ENCODE data around the gene GOLPH3L. TPM values are rescaled to one million over a fixed set of nuclear protein-coding genes. Genes with fewer than 3 reads are reported as not detected.
"Not testable (repeated sequence)": the region's sequence is repeated elsewhere in the genome, so short reads cannot be mapped to it uniquely, and the experiment has no call there.

GOLPH3L gene
- total and polyA plus RNA-seq, 4 donors, result 6.0 to 11.3 (median 7.5) TPM

GRCh38 chr1:150657064-150657463 lies 39.9 kb downstream of the GOLPH3L start:
- TF ChIP-seq HNF4A (conservative IDR thresholded peaks at IDR 0.05), result peak in 1 of 2 donors; percentile 28
- peak in 1 of 2 donors; percentile 41 for TF ChIP-seq RXRA (IDR thresholded peaks at IDR 0.05)
- TF ChIP-seq YY1 (IDR thresholded peaks at IDR 0.05), result peak; percentile 81
- WGBS, result 62% methylated on average over 4 of the region's 4 CpGs
- not testable (repeated sequence) for H3K9me3 ChIP-seq (ENCODE audit: control insufficient read depth in 4 of 4, low read length in 3 of 4); H3K4me1 ChIP-seq (ENCODE audit: control insufficient read depth in 4 of 4, insufficient read depth in 4 of 4, low read length in 3 of 4); H3K27ac ChIP-seq (ENCODE audit: low read depth in 1 of 2, low read length in 2 of 2); H3K27me3 ChIP-seq (ENCODE audit: control insufficient read depth in 4 of 4, insufficient read depth in 4 of 4, low read length in 3 of 4); H3K9ac ChIP-seq (ENCODE audit: low read depth in 1 of 2, low read length in 2 of 2); DNase-seq (ENCODE audit: low spot score); H3K4me3 ChIP-seq (ENCODE audit: low read depth in 1 of 3, low read length in 3 of 3)
- H3K36me3 ChIP-seq (ENCODE audit: control insufficient read depth in 4 of 4, insufficient read depth in 3 of 4, low read depth in 1 of 4, low read length in 3 of 4), result peaks cover 0 to 14% (median 7%) of the 10 kb centered on the region in 4 donors

- not testable (repeated sequence) for H3K9me3 ChIP-seq (ENCODE audit: control insufficient read depth in 4 of 4, low read length in 3 of 4); H3K9ac ChIP-seq (ENCODE audit: low read depth in 1 of 2, low read length in 2 of 2); H3K27me3 ChIP-seq (ENCODE audit: control insufficient read depth in 4 of 4, insufficient read depth in 4 of 4, low read length in 3 of 4); H3K4me3 ChIP-seq (ENCODE audit: low read depth in 1 of 3, low read length in 3 of 3); H3K27ac ChIP-seq (ENCODE audit: low read depth in 1 of 2, low read length in 2 of 2); H3K4me1 ChIP-seq (ENCODE audit: control insufficient read depth in 4 of 4, insufficient read depth in 4 of 4, low read length in 3 of 4); H3K36me3 ChIP-seq (ENCODE audit: control insufficient read depth in 4 of 4, insufficient read depth in 3 of 4, low read depth in 1 of 4, low read length in 3 of 4); DNase-seq (ENCODE audit: low spot score)
- 97% methylated on average over 10 of the region's 10 CpGs for WGBS
These were observed 42.3 kb downstream of the GOLPH3L start for GRCh38 chr1:150654635-150655034.

- Histone ChIP-seq H3K4me3 (ENCODE audit: low read depth in 1 of 3, low read length in 3 of 3) (no peak overlapping the region), H3K27me3 (ENCODE audit: control insufficient read depth in 4 of 4, insufficient read depth in 4 of 4, low read length in 3 of 4) (no peaks in the 10 kb centered on the region), H3K27ac (ENCODE audit: low read depth in 1 of 2, low read length in 2 of 2) (no peak overlapping the region), H3K4me1 (ENCODE audit: control insufficient read depth in 4 of 4, insufficient read depth in 4 of 4, low read length in 3 of 4) (peaks cover 0 to 3% (median 0%) of the 10 kb centered on the region in 4 donors), H3K9ac (ENCODE audit: low read depth in 1 of 2, low read length in 2 of 2) (no peak overlapping the region), H3K36me3 (ENCODE audit: control insufficient read depth in 4 of 4, insufficient read depth in 3 of 4, low read depth in 1 of 4, low read length in 3 of 4) (peaks cover 9 to 25% (median 19%) of the 10 kb centered on the region in 4 donors), H3K9me3 (ENCODE audit: control insufficient read depth in 4 of 4, low read length in 3 of 4) (no peaks in the 10 kb centered on the region)
- no peak for DNase-seq (ENCODE audit: low spot score)
- no peak for TF ChIP-seq RXRA (IDR thresholded peaks at IDR 0.05)
- TF ChIP-seq NR2F2 (IDR thresholded peaks at IDR 0.05), result peak; percentile 21
- TF ChIP-seq SP1 (IDR thresholded peaks at IDR 0.05), result no peak
- no peak for TF ChIP-seq ZBTB33 (IDR thresholded peaks at IDR 0.05)
- 83% methylated on average over 1 of the region's 1 CpG for WGBS
These were observed 46.8 kb downstream of the GOLPH3L start for GRCh38 chr1:150650193-150650592.

GRCh38 chr1:150649441-150650075 lies 47.4 kb downstream of the GOLPH3L start:
- whole genome bisulfite sequencing, result 94% methylated on average over 5 of the region's 5 CpGs
- TF ChIP-seq CTCF (IDR thresholded peaks at IDR 0.05; ENCODE audit: low read depth, low read length, missing input control), result no peak
- Histone ChIP-seq H3K4me3 (ENCODE audit: low read depth in 1 of 3, low read length in 3 of 3) (no peak overlapping the region), H3K27me3 (ENCODE audit: control insufficient read depth in 4 of 4, insufficient read depth in 4 of 4, low read length in 3 of 4) (no peaks in the 10 kb centered on the region), H3K9ac (ENCODE audit: low read depth in 1 of 2, low read length in 2 of 2) (no peak overlapping the region), H3K36me3 (ENCODE audit: control insufficient read depth in 4 of 4, insufficient read depth in 3 of 4, low read depth in 1 of 4, low read length in 3 of 4) (peaks cover 9 to 25% (median 19%) of the 10 kb centered on the region in 4 donors), H3K27ac (ENCODE audit: low read depth in 1 of 2, low read length in 2 of 2) (no peak overlapping the region), H3K4me1 (ENCODE audit: control insufficient read depth in 4 of 4, insufficient read depth in 4 of 4, low read length in 3 of 4) (peaks cover 0 to 3% (median 0%) of the 10 kb centered on the region in 4 donors), H3K9me3 (ENCODE audit: control insufficient read depth in 4 of 4, low read length in 3 of 4) (no peaks in the 10 kb centered on the region)
- no peak for DNase-seq (ENCODE audit: low spot score)
